ENCODE data around the gene CTNNA2.
"Not testable (repeated sequence)": the region's sequence is repeated elsewhere in the genome, so short reads cannot be mapped to it uniquely, and the experiment has no call there.

Gene CTNNA2

GRCh38 chr2:80111185-80111584 lies 598.3 kb downstream of the CTNNA2 start:
- DNase-seq, result no peak

GRCh38 chr2:80112790-80113189 lies 599.9 kb downstream of the CTNNA2 start:
- DNase-seq, result no peak

- no peak for DNase-seq
Measured at GRCh38 chr2:80113399-80113798, 600.5 kb downstream of the CTNNA2 start.

- DNase-seq, result no peak
Measured at GRCh38 chr2:80114812-80115211, 602.0 kb downstream of the CTNNA2 start.

- DNase-seq, result no peak
Measured at GRCh38 chr2:80117401-80117800, 604.5 kb downstream of the CTNNA2 start.

- DNase-seq, result no peak
Measured at GRCh38 chr2:80120866-80121265, 608.0 kb downstream of the CTNNA2 start.

- no peak for DNase-seq
Measured at GRCh38 chr2:80122675-80123074, 609.8 kb downstream of the CTNNA2 start.

- DNase-seq, result no peak
Measured at GRCh38 chr2:80126596-80127189, 613.8 kb downstream of the CTNNA2 start.

- no peak for DNase-seq
Measured at GRCh38 chr2:80128080-80128479, 615.2 kb downstream of the CTNNA2 start.

- DNase-seq, result no peak
Measured at GRCh38 chr2:80132281-80132680, 619.4 kb downstream of the CTNNA2 start.

GRCh38 chr2:80135001-80135400 lies 622.1 kb downstream of the CTNNA2 start:
- DNase-seq, result no peak

- DNase-seq, result no peak
Measured at GRCh38 chr2:80136338-80136737, 623.5 kb downstream of the CTNNA2 start.

GRCh38 chr2:80139001-80139400 lies 626.1 kb downstream of the CTNNA2 start:
- DNase-seq, result no peak

- DNase-seq, result no peak
Measured at GRCh38 chr2:80141007-80141726, 628.3 kb downstream of the CTNNA2 start.

GRCh38 chr2:80145499-80145898 lies 632.6 kb downstream of the CTNNA2 start:
- DNase-seq, result no peak

GRCh38 chr2:80146757-80147156 lies 633.9 kb downstream of the CTNNA2 start:
- DNase-seq, result not testable (repeated sequence)

GRCh38 chr2:80147690-80148089 lies 634.8 kb downstream of the CTNNA2 start:
- DNase-seq, result no peak

GRCh38 chr2:80148906-80149305 lies 636.1 kb downstream of the CTNNA2 start:
- no peak for DNase-seq

GRCh38 chr2:80149991-80150390 lies 637.1 kb downstream of the CTNNA2 start:
- DNase-seq, result no peak

- DNase-seq, result no peak
Measured at GRCh38 chr2:80151248-80151647, 638.4 kb downstream of the CTNNA2 start.

GRCh38 chr2:80151651-80152050 lies 638.8 kb downstream of the CTNNA2 start:
- no peak for DNase-seq

- DNase-seq, result no peak
Measured at GRCh38 chr2:80153151-80153550, 640.3 kb downstream of the CTNNA2 start.

- DNase-seq, result no peak
Measured at GRCh38 chr2:80153768-80154167, 640.9 kb downstream of the CTNNA2 start.

- no peak for DNase-seq
Measured at GRCh38 chr2:80154231-80154915, 641.5 kb downstream of the CTNNA2 start.

Measured in stimulated activated CD4-positive, alpha-beta T cell treated with anti-CD3 and anti-CD28 coated beads, Interleukin-2, amount 100 ng/mL, for 24 hours (primary cell).